Activated naive CD8-positive, alpha-beta T cell (primary cell): ENCODE measurements around the gene CENPB.
"Not testable (repeated sequence)": the region's sequence is repeated elsewhere in the genome, so short reads cannot be mapped to it uniquely, and the experiment has no call there.

Experiments used
- H3K27ac Mint-ChIP-seq: one replicate; pipeline ENCODE4 v1.8.0; 2021; ENCODE audit warnings: mixed read lengths
- H3K27me3 Mint-ChIP-seq: one replicate; pipeline ENCODE4 v1.8.0; 2021; ENCODE audit warnings: mixed read lengths
- H3K36me3 Mint-ChIP-seq: one replicate; pipeline ENCODE4 v1.8.0; 2021; ENCODE audit warnings: mixed read lengths
- H3K4me1 Mint-ChIP-seq: one replicate; pipeline ENCODE4 v1.8.0; 2021; ENCODE audit warnings: low read depth, mixed read lengths
- H3K4me3 Mint-ChIP-seq: one replicate; pipeline ENCODE4 v1.8.0; 2021; ENCODE audit warnings: mild to moderate bottlenecking, mixed read lengths
- H3K9me3 Mint-ChIP-seq: one replicate; pipeline ENCODE4 v1.8.0; 2021; ENCODE audit warnings: low read depth, mixed read lengths

CENPB gene

DNA sequence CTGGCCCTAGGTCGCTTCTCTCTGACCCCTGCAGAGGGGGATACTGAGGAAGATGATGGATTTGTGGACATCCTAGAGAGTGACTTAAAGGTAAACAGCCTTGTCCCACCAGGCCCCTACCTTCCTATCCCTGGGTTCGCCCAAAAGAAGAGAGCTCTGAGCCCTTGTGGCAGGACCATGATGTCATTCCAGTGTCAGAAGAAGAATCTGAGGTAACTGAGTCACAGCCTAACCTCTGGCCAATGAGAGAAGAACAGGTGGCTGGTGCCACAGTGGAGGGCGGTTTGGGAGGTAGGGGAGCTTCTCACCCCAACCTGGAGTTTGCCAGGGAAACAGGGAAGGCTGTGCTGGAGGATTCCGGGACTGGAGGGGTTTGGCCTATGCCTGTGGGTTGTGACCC is 14.8 kb upstream of the CENPB start:
- H3K4me1 Mint-ChIP-seq = peaks cover 78% of the 10 kb centered on the region

DNA sequence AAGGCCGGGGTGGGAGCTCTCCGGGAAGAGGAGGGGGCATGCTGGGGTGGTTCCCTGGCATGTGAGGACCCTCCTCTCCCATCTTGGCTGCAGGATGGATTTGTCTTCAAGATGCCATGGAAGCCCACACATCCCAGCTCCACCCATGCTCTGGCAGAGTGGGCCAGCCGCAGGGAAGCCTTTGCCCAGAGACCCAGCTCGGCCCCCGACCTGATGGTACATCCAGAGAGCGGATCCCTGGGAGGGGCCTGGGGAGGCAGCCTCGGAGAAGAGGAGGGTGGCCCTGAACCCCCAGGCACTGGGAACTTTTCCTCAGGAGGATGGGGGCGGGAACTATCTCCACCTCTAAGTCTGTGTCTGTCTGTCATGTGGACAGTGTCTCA is 14.3 kb upstream of the CENPB start:
- Mint-ChIP-seq H3K9me3 (no peaks in the 10 kb centered on the region), H3K4me1 (peaks cover 75% of the 10 kb centered on the region), H3K36me3 (peaks cover 14% of the 10 kb centered on the region), H3K27ac (peak overlapping the region; percentile 92), H3K27me3 (no peaks in the 10 kb centered on the region), H3K4me3 (no peak overlapping the region)

More for the DNA sequence above, 14.8 kb upstream of the CENPB start:
- peaks cover 14% of the 10 kb centered on the region for H3K36me3 Mint-ChIP-seq
- peak overlapping the region; percentile 78 for H3K27ac Mint-ChIP-seq
- no peaks in the 10 kb centered on the region for H3K27me3 Mint-ChIP-seq
- H3K4me3 Mint-ChIP-seq = no peak overlapping the region
- no peaks in the 10 kb centered on the region for H3K9me3 Mint-ChIP-seq

DNA sequence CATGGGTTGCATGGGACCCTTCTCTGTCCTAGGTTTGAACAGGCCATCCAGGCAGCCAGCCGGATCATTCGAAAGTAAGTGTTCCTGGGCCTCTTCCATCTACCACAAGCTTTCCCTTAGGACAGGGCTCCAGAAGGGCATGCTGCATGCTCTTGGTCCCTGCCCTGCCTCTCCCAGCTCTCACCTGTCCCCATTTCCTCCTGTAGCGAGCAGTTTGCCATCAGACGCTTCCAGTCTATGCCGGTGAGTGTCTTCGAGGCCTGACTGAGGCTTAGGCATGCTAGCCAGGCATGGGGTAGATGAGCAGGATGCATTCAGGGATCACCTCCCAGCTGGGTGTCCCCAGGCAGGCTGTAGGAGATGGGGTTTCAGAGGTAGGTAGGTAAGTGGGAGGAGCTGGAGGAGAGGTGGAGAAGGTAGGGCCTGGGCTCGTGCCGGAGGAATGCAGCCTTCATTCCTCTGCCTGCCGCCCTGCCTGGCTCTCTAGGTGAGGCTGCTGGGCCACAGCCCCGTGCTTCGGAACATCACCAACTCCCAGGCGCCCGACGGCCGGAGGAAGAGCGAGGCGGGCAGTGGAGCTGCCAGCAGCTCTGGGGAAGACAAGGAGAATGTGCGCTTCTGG is 13.8 kb upstream of the CENPB start:
- peak overlapping the region; percentile 92 for H3K27ac Mint-ChIP-seq
- no peaks in the 10 kb centered on the region for H3K27me3 Mint-ChIP-seq
- peak overlapping the region; percentile 40 for H3K4me3 Mint-ChIP-seq
- no peaks in the 10 kb centered on the region for H3K9me3 Mint-ChIP-seq
- H3K4me1 Mint-ChIP-seq = peaks cover 73% of the 10 kb centered on the region
- peaks cover 10% of the 10 kb centered on the region for H3K36me3 Mint-ChIP-seq

DNA sequence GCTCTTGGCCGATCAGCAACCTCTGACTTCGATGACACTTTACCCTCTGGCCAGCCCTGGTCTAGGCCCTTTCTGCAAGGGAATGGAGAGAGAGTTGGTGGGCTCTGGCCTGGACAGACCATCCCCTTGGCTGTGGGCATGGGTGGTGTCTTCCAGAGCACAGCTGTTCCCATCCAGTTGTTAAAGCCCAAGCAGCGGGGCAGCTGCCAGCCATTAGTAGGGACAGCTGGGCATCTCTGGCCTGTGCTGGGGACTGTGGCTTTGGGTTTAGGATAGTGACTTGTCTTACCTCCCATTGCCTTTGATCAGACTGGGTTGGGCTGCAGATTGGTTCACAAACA is 12.3 kb upstream of the CENPB start:
- Mint-ChIP-seq H3K9me3 (no peaks in the 10 kb centered on the region), H3K4me3 (peak overlapping the region; percentile 90), H3K36me3 (peaks cover 10% of the 10 kb centered on the region), H3K27ac (peak overlapping the region; percentile 92), H3K27me3 (no peaks in the 10 kb centered on the region), H3K4me1 (peaks cover 66% of the 10 kb centered on the region)

DNA sequence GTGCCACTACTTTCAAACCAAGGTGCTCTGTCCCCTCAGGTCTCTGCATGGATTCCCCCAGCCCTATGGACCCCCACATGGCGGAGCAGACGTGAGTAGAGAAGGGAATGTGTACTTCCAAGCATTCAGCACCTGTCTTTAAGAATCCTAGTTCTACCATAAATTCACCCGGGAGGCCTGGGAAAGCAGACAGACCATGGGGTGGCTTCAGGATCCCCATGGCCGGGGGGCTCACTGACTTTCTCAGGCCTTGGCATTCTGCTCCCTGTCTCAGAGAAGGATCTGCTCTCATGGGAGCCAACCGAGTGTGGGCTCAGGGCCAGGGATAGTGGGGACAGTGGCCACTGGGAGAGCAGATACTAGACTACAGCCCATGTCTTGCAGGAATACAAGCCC is 11.8 kb upstream of the CENPB start:
- Mint-ChIP-seq H3K4me1 (peaks cover 62% of the 10 kb centered on the region), H3K9me3 (no peaks in the 10 kb centered on the region), H3K27me3 (no peaks in the 10 kb centered on the region), H3K36me3 (peaks cover 7% of the 10 kb centered on the region), H3K4me3 (peak overlapping the region; percentile 90), H3K27ac (peak overlapping the region; percentile 92)

DNA sequence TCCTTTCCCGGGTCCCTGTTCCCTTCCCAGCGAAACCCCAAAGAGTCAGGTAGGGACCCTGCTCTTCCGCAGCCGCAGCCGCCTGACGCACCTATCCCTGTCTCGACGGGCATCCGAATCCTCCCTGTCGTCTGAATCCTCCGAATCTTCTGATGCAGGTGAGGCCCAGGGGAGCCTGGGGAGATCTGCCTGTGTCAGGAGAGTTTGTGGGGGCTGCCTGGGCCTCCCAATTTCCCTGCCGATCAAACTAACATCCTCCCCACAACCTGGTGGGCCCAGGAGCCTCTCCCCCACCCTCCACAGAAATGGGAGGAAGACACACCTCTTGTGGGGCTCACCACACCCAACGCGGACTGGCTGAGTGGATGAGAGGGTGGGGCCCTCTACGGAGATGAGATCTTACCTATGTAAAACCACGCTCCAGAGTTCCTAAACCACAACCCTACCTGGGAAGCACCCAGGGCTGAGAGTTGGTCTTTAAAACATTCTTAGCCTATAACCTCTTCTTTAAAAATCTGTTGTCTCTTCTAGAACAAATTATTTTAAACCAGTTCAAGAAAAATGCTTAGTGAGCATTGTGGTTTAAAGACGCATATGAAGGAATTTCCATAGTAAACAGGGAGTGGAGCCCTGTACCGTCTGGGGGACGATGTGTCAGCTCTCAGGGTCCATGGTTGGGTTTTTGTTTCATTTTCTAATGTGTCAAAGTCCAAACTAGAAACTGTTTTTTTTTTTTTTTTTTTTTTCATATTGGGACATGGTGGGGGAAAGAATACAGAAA is 11.2 kb upstream of the CENPB start:
- H3K4me3 Mint-ChIP-seq = peak overlapping the region; percentile 90
- no peaks in the 10 kb centered on the region for H3K27me3 Mint-ChIP-seq
- no peaks in the 10 kb centered on the region for H3K9me3 Mint-ChIP-seq
- H3K4me1 Mint-ChIP-seq = peaks cover 60% of the 10 kb centered on the region
- H3K36me3 Mint-ChIP-seq = peaks cover 4% of the 10 kb centered on the region
- peak overlapping the region; percentile 92 for H3K27ac Mint-ChIP-seq

DNA sequence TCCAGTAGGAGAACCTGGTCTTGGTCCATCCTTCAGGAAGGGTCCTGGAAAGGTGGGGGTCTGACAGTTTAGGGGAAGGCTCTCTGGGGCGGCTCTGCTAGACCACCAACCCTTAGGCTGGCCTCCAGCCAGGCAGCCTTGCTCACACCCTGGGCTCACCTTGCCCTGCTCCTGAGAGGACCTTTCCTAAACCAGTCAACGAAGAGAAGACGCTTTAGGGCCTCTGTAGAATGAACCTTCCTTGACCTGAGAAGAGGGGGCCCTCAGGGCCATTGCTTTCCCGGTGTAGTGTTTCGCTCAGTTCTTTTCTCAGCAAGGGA is 10.6 kb upstream of the CENPB start:
- Mint-ChIP-seq H3K27me3 (no peaks in the 10 kb centered on the region), H3K4me3 (peak overlapping the region; percentile 90), H3K9me3 (no peaks in the 10 kb centered on the region), H3K4me1 (peaks cover 55% of the 10 kb centered on the region), H3K27ac (peak overlapping the region; percentile 92), H3K36me3 (peaks cover 2% of the 10 kb centered on the region)

DNA sequence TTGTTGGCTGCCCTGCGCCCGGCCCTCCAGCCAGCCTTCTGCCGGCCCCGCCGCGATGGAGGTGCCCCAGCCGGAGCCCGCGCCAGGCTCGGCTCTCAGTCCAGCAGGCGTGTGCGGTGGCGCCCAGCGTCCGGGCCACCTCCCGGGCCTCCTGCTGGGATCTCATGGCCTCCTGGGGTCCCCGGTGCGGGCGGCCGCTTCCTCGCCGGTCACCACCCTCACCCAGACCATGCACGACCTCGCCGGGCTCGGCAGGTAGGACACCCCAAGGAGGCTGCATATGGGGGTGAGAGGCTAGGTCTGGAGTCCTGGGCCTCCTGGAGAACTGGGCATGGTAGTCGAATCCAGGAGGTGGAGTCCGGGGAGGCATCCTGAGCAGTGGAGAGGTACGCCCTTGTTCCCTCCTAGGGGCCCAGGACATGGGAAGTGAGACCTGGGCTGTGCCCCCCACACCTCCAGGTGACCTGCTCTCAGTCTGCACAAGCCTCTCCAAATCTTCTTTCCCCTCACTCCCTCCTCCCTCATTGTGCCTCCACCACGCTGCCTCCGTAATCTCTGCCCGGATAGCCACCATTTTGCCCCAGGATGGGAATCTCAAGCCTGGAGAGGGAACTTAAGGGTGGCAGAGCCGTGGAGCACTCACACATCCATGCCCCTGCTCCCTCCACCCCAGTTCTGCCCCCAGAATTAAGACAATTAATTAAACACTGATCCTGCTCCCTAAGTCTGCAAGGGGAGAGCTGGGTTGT is 10.1 kb upstream of the CENPB start:
- H3K4me1 Mint-ChIP-seq = peaks cover 55% of the 10 kb centered on the region
- peak overlapping the region; percentile 90 for H3K4me3 Mint-ChIP-seq
- peak overlapping the region; percentile 92 for H3K27ac Mint-ChIP-seq
- H3K9me3 Mint-ChIP-seq = no peaks in the 10 kb centered on the region
- H3K27me3 Mint-ChIP-seq = no peaks in the 10 kb centered on the region
- H3K36me3 Mint-ChIP-seq = peaks cover 2% of the 10 kb centered on the region

DNA sequence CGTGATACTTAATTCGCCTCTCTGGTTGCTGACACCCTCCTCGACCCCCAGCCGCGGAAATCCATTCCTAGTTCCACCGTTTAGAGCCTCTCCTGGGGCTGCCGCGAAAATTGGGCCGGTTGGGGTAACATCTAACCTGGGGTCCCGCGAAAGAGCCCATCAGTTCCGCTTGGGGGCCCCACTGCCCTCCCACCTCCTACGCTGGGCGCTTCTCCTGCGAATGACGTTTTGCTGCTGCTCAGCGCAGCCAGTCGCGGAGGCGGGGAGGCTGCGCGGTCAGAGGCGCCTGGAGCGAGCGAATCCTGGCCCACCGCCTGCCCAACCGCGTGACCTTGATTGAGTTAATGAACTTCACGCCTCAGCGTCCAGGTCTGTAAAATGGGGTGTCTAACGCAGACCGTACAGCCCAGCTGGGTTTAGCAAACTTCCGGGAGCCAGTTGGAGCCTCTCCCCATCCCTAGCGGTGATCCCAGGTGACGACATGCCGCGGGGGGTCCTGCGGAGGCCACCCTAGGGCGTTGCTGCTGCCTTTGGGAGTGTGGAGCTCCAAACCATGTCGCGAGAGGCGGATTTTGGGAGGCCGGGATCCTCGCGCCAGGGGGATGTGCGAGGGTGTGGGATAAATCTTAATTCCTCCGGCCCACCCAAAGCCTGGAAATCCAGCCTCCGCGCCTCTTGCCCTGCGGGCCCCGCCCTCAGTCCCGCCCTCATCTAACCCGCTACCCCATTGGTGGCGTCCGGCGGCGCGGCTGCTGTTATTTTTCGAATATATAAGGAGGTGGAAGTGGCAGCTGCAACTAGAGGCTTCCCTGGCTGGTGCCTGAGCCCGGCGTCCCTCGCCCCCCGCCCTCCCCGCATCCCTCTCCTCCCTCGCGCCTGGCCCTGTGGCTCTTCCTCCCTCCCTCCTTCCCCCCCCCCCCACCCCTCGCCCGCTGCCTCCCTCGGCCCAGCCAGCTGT is 9.2 kb upstream of the CENPB start, which contains the start of gene CDC25B:
Gene CDC25B (plus strand): TSS at position 800 of the 958 bp plus-strand sequence. CDS start 222 bp downstream, outside the sequence.
- peaks cover 2% of the 10 kb centered on the region for H3K36me3 Mint-ChIP-seq
- peak within 1 kb of the TSS; percentile 94 for H3K27ac Mint-ChIP-seq
- H3K9me3 Mint-ChIP-seq = no peaks in the 10 kb centered on the region
- H3K4me3 Mint-ChIP-seq = peak within 1 kb of the TSS; percentile 91
- no peaks in the 10 kb centered on the region for H3K27me3 Mint-ChIP-seq
- H3K4me1 Mint-ChIP-seq = peaks cover 47% of the 10 kb centered on the region

DNA sequence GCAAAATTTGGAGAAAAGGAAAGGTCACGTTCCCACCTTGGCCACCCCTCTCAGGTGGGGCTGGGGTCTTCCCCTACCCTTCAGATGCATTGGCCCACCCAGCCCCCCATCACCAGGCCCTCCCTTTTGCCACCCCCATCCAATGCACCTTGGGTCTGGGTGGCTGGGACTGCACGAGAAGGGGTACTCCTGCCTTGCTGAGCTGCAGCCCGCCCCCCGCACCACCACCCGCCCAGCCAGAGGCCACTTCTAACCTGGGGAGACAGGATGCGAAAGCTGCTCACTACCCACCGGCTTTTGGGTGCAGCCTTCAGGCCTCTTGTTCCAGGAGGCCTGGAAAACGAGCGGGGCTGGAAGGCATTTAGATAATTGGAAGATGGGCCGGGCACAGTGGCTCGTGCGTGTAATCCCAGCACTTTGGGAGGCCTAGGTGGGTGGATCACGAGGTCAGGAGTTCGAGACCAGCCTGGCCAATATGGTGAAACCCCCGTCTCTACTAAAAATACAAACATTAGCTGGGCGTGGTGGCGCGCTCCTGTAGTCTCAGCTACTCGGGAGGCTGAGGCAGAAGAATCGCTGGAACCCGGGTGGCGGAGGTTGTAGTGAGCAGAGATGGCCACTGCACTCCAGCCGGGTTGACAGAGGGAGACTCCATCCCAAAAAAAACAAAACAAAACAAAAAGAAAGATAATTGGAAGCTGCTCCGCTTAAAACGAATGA is 8.3 kb upstream of the CENPB start:
- H3K27me3 Mint-ChIP-seq = no peaks in the 10 kb centered on the region
- H3K36me3 Mint-ChIP-seq = no peaks in the 10 kb centered on the region
- peaks cover 39% of the 10 kb centered on the region for H3K4me1 Mint-ChIP-seq
- H3K9me3 Mint-ChIP-seq = no peaks in the 10 kb centered on the region
- peak overlapping the region; percentile 91 for H3K4me3 Mint-ChIP-seq
- peak overlapping the region; percentile 94 for H3K27ac Mint-ChIP-seq

DNA sequence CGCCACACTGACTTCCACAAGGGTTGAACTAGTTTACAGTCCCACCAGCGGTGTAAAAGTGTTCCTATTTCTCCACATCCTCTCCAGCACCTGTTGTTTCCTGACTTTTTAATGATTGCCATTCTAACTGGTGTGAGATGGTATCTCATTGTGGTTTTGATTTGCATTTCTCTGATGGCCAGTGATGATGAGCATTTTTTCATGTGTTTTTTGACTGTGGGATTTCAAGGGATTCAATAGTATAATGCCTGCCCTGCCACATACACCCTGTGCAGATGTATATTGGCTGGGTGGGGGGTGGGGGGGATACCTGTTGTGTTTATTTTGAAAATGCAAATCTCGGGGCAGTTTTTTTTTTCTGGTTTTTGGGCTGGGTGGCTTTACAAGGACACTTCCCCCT is 7.6 kb upstream of the CENPB start:
- not testable (repeated sequence) for H3K9me3 Mint-ChIP-seq, H3K36me3 Mint-ChIP-seq, H3K27me3 Mint-ChIP-seq, H3K4me3 Mint-ChIP-seq
- H3K27ac Mint-ChIP-seq = peak overlapping the region; percentile 46
- peaks cover 32% of the 10 kb centered on the region for H3K4me1 Mint-ChIP-seq

DNA sequence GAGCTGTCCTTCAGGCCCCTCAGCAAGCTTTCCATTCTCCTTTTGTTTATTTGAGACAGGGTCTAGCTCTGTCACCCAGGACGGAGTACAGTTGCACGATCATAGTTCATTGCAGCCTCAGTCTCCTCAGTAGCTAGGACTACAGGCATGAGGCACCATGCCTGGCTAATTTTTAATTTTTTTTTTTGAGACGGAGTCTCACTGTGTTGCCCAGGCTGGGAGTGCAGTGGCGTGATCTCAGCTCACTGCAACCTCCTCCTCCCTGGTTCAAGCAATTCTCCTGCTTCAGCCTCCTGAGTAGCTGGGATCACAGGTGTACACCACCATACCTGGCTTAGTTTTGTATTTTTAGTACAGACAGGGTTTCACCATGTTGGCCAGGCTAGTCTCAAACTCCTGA is 2.7 kb upstream of the CENPB start:
- H3K4me3 Mint-ChIP-seq = not testable (repeated sequence)

DNA sequence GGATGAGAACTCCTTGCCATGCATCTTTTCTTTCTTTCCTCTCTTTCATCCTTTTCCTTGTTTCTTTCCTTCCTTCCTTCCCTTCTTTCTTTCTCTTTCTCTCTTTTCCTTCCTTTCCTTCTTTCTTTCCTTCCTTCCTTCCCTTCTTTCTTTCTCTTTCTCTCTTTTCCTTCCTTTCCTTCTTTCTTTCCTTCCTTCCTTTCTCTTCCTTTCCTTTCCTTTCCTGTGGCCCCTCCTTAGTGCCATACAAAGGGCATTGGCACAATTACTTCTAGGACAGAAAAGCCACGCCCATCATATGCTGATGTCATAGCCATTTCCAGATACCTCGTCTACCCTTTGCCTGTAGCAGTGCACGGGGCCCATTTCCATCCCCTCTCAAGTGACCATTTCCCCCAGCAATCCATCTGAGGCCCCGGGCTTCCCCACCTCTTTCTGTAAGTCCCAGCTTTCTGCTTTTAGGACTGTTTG is 2.2 kb upstream of the CENPB start:
- Mint-ChIP-seq H3K27ac (no peak overlapping the region), H3K4me1 (peaks cover 19% of the 10 kb centered on the region), H3K9me3 (no peaks in the 10 kb centered on the region), H3K27me3 (no peaks in the 10 kb centered on the region), H3K36me3 (no peaks in the 10 kb centered on the region), H3K4me3 (peak overlapping the region; percentile 42)

More for the DNA sequence above, 2.7 kb upstream of the CENPB start:
- H3K27ac Mint-ChIP-seq, H3K36me3 Mint-ChIP-seq, H3K27me3 Mint-ChIP-seq, H3K9me3 Mint-ChIP-seq: not testable (repeated sequence)
- H3K4me1 Mint-ChIP-seq = peaks cover 19% of the 10 kb centered on the region
